PC-3 (cell line): ENCODE measurements around the gene PPY.
"Not testable (repeated sequence)": the region's sequence is repeated elsewhere in the genome, so short reads cannot be mapped to it uniquely, and the experiment has no call there.

Experiments used
- CTCF ChIP-seq: fragments of 300-600 bp; sonication (generic); conservative IDR thresholded peaks from 2 replicates; pipeline ENCODE4 v1.5.1; 2017; ENCODE audit warnings: antibody characterized with exemption, low read depth, mild to moderate bottlenecking, low read length
- EZH2 ChIP-seq: fragments of 300-600 bp; sonication (generic); IDR thresholded peaks from one replicate; pipeline ENCODE4 v1.6.1; 2017; ENCODE audit warnings: antibody characterized with exemption, mild to moderate bottlenecking, low read length; ENCODE audit not compliant: unreplicated experiment
- EZH2phosphoT487 ChIP-seq: fragments of 300-600 bp; sonication (generic); IDR thresholded peaks from 2 replicates; pipeline ENCODE4 v1.6.1; 2018; ENCODE audit warnings: mild to moderate bottlenecking, antibody characterized with exemption, low read length, borderline replicate concordance

GRCh38 chr17:43961292-43961691, 19.0 kb upstream of the PPY start:
- TF ChIP-seq EZH2, CTCF, EZH2phosphoT487: not testable (repeated sequence)
